Measurements from ENCODE around the gene PDE4B. TPM values are rescaled to one million over a fixed set of nuclear protein-coding genes. Genes with fewer than 3 reads are reported as not detected.
"Not testable (repeated sequence)": the region's sequence is repeated elsewhere in the genome, so short reads cannot be mapped to it uniquely, and the experiment has no call there.

The PDE4B gene
- total RNA-seq, 1 experiment from 2014 or later: 1.4 TPM

DNA sequence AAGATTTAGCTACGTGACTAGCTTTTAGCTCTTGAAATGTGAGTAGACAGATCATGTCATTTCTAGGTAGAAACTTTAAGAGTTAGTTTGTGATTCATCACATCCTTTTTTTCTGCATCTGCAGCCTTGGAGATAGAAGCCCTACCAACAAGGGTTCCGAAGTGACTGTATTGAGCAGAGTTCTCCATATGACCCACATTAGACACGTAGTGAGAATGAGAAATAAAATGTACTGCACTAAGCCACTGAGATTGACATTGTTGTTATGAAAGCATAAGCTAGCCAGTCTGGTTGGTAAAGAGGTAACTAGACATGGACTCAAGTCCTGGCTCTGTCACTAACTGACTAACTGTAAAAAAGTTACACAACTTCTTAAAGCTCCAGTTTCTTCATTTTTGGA is 296.1 kb downstream of the PDE4B start:
- CTCF ChIA-PET: no interaction called here
- H3K79me2 ChIP-seq (ENCODE audit: low read length): no peaks in the 10 kb centered on the region
- H3K9ac ChIP-seq (ENCODE audit: low read length): no peak overlapping the region
- POLR2A ChIA-PET (ENCODE audit: unreplicated experiment): no interaction called here
- no peaks in the 10 kb centered on the region for H3K36me3 ChIP-seq (ENCODE audit: low read depth, low read length)
- no peaks in the 10 kb centered on the region for H3K4me1 ChIP-seq (ENCODE audit: insufficient read depth, low read length)
- 0 out of 2 replicates have a peak, but pooled peaks cover 1% of the 10 kb centered on the region for H4K20me1 ChIP-seq (ENCODE audit: low read length)
- H3K9me3 ChIP-seq (ENCODE audit: low read length): no peaks in the 10 kb centered on the region
- no peaks in the 10 kb centered on the region for H3F3A ChIP-seq (ENCODE audit: low read length, unreplicated experiment)
- H3K4me2 ChIP-seq (ENCODE audit: low read length): no peak overlapping the region
- no peak for DNase-seq
- peaks cover 63% of the 10 kb centered on the region for H3K27me3 ChIP-seq (ENCODE audit: low read length)
- H3K27ac ChIP-seq (ENCODE audit: low read length): no peak overlapping the region
- ATAC-seq: no peak
- no peak overlapping the region for H3K4me3 ChIP-seq (ENCODE audit: low read length)
- intact Hi-C loops (cut with micrococcal nuclease): no loop called here
- BruUV-seq (replicated peaks): no TSS peak
- no peak for TF ChIP-seq EZH2phosphoT487 (IDR thresholded peaks at IDR 0.05; ENCODE audit: borderline replicate concordance, low read length)
- TF ChIP-seq EZH2 (IDR thresholded peaks at IDR 0.05; ENCODE audit: low read length, unreplicated experiment): no peak
- H3K9me2 ChIP-seq (replicated peaks; ENCODE audit: low read length): no peaks in the 10 kb centered on the region
- H2AFZ ChIP-seq (ENCODE audit: low read length): no peak overlapping the region

DNA sequence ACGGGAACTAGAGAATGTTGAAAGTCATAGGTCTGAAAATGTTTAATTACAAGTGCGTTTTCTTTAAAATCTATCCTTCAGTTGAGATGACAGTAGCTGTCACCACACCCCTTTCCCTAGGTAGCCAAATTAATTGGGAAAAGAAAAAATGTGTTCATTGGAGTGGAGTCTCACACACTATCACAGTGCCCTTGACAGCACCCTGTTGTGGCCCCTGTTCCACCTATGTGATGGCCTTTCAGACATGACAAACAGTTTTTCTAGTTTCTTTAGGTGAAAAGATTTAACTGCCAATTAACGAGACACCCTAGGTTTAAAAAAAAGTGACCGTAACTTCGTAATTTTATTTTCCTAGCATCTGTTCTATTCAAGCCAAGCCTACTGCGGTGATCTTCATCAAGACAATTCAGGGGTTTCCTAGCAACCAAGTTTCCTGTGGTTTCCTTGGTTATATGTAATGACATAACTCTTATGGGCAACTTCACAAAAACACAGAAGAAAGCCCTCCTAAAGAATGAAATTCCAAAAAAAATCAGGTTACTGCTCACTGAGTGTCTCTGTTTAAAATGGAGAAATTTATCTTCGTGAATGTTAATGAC is 298.3 kb downstream of the PDE4B start:
- Histone ChIP-seq H3K79me2 (ENCODE audit: low read length) (no peaks in the 10 kb centered on the region), H3K4me1 (ENCODE audit: insufficient read depth, low read length) (no peaks in the 10 kb centered on the region), H3F3A (ENCODE audit: low read length, unreplicated experiment) (no peaks in the 10 kb centered on the region), H3K9me2 (replicated peaks; ENCODE audit: low read length) (no peaks in the 10 kb centered on the region), H4K20me1 (ENCODE audit: low read length) (no peaks in the 10 kb centered on the region), H3K4me3 (ENCODE audit: low read length) (no peak overlapping the region), H3K36me3 (ENCODE audit: low read depth, low read length) (no peaks in the 10 kb centered on the region), H3K9ac (ENCODE audit: low read length) (no peak overlapping the region), H2AFZ (ENCODE audit: low read length) (no peak overlapping the region), H3K4me2 (ENCODE audit: low read length) (no peak overlapping the region), H3K27ac (ENCODE audit: low read length) (no peak overlapping the region), H3K9me3 (ENCODE audit: low read length) (no peaks in the 10 kb centered on the region), H3K27me3 (ENCODE audit: low read length) (peaks cover 50% of the 10 kb centered on the region)
- CTCF ChIA-PET: no interaction called here
- intact Hi-C loops (cut with micrococcal nuclease): no loop called here
- ATAC-seq: no peak
- POLR2A ChIA-PET (ENCODE audit: unreplicated experiment): no interaction called here
- no TSS peak for BruUV-seq (replicated peaks)
- no peak for DNase-seq
- TF ChIP-seq EZH2 (IDR thresholded peaks at IDR 0.05; ENCODE audit: low read length, unreplicated experiment): no peak
- TF ChIP-seq CTCF (conservative IDR thresholded peaks at IDR 0.05; ENCODE audit: low read depth, low read length): no peak
- TF ChIP-seq EZH2phosphoT487 (IDR thresholded peaks at IDR 0.05; ENCODE audit: borderline replicate concordance, low read length): no peak

DNA sequence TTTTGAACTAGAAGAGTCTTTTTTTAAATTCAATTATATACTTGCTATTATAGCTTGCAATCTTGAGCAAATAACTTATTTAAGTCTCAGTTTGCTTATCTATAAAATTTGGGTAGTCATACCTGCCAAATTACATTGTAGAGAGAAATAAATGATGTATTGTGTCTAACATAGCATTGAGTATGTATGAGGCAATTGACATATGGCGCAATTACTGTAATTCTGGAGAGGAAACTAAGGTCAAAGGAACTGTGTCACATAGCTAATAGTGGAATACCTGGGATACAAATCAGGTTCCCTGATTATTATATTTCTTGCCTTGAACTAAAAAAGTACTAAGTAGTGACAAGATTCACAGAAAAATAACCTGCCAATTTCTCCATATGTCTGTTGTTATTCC is 302.5 kb downstream of the PDE4B start:
- H2AFZ ChIP-seq (ENCODE audit: low read length): no peak overlapping the region
- DNase-seq: no peak
- intact Hi-C loops (cut with micrococcal nuclease): no loop called here
- H4K20me1 ChIP-seq (ENCODE audit: low read length): no peaks in the 10 kb centered on the region
- ATAC-seq: no peak
- no TSS peak for BruUV-seq (replicated peaks)
- H3K36me3 ChIP-seq (ENCODE audit: low read depth, low read length): no peaks in the 10 kb centered on the region
- no peak overlapping the region for H3K4me2 ChIP-seq (ENCODE audit: low read length)
- no peaks in the 10 kb centered on the region for H3K9me3 ChIP-seq (ENCODE audit: low read length)
- H3K27ac ChIP-seq (ENCODE audit: low read length): no peak overlapping the region
- H3K27me3 ChIP-seq (ENCODE audit: low read length): peaks cover 36% of the 10 kb centered on the region
- CTCF ChIA-PET: no interaction called here
- H3F3A ChIP-seq (ENCODE audit: low read length, unreplicated experiment): no peaks in the 10 kb centered on the region
- H3K4me1 ChIP-seq (ENCODE audit: insufficient read depth, low read length): no peaks in the 10 kb centered on the region
- POLR2A ChIA-PET (ENCODE audit: unreplicated experiment): no interaction called here
- no peaks in the 10 kb centered on the region for H3K79me2 ChIP-seq (ENCODE audit: low read length)
- no peaks in the 10 kb centered on the region for H3K9me2 ChIP-seq (replicated peaks; ENCODE audit: low read length)
- no peak overlapping the region for H3K9ac ChIP-seq (ENCODE audit: low read length)
- no peak for TF ChIP-seq CTCF (conservative IDR thresholded peaks at IDR 0.05; ENCODE audit: low read depth, low read length)
- no peak for TF ChIP-seq EZH2phosphoT487 (IDR thresholded peaks at IDR 0.05; ENCODE audit: borderline replicate concordance, low read length)
- no peak for TF ChIP-seq EZH2 (IDR thresholded peaks at IDR 0.05; ENCODE audit: low read length, unreplicated experiment)
- no peak overlapping the region for H3K4me3 ChIP-seq (ENCODE audit: low read length)

DNA sequence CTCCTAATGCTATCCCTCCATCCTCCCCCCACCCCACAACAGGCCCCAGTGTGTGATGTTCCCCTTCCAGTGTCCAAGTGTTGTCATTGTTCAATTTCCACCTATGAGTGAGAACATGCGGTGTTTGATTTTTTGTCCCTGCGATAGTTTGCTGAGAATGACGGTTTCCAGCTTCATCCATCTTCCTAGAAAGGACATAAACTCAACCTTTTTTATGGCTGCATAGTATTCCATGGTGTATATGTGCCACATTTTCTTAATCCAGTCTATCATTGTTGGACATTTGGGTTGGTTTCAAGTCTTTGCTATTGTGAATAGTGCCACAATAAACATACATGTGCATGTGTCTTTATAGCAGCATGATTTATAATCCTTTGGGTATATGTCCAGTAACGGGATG is 308.3 kb downstream of the PDE4B start:
- H3K4me3 ChIP-seq (ENCODE audit: low read length); DNase-seq; H3K9ac ChIP-seq (ENCODE audit: low read length); H2AFZ ChIP-seq (ENCODE audit: low read length); BruUV-seq (replicated peaks); H3F3A ChIP-seq (ENCODE audit: low read length, unreplicated experiment); H3K27ac ChIP-seq (ENCODE audit: low read length); H3K4me1 ChIP-seq (ENCODE audit: insufficient read depth, low read length); H4K20me1 ChIP-seq (ENCODE audit: low read length); H3K4me2 ChIP-seq (ENCODE audit: low read length); POLR2A ChIA-PET (ENCODE audit: unreplicated experiment); H3K79me2 ChIP-seq (ENCODE audit: low read length); CTCF ChIA-PET; H3K27me3 ChIP-seq (ENCODE audit: low read length); H3K36me3 ChIP-seq (ENCODE audit: low read depth, low read length); ATAC-seq; H3K9me2 ChIP-seq (replicated peaks; ENCODE audit: low read length); H3K9me3 ChIP-seq (ENCODE audit: low read length); intact Hi-C loops (cut with micrococcal nuclease): not testable (repeated sequence)

DNA sequence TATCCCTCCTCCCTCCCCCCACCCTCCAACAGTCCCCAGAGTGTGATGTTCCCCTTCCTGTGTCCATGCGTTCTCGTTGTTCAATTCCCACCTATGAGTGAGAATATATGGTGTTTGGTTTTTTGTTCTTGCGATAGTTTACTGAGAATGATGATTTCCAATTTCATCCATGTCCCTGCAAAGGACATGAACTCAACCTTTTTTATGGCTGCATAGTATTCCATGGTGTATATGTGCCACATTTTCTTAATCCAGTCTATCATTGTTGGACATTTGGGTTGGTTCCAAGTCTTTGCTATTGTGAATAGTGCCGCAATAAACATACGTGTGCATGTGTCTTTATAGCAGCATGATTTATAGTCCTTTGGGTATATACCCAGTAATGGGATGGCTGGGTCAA is 311.4 kb downstream of the PDE4B start:
- H3K9ac ChIP-seq (ENCODE audit: low read length); H3K27me3 ChIP-seq (ENCODE audit: low read length); H3K4me1 ChIP-seq (ENCODE audit: insufficient read depth, low read length); ATAC-seq; H3K36me3 ChIP-seq (ENCODE audit: low read depth, low read length); POLR2A ChIA-PET (ENCODE audit: unreplicated experiment); H3K79me2 ChIP-seq (ENCODE audit: low read length); CTCF ChIA-PET; DNase-seq; H3F3A ChIP-seq (ENCODE audit: low read length, unreplicated experiment); H3K9me3 ChIP-seq (ENCODE audit: low read length); H3K9me2 ChIP-seq (replicated peaks; ENCODE audit: low read length); H2AFZ ChIP-seq (ENCODE audit: low read length); H3K4me2 ChIP-seq (ENCODE audit: low read length); H3K4me3 ChIP-seq (ENCODE audit: low read length); intact Hi-C loops (cut with micrococcal nuclease); H4K20me1 ChIP-seq (ENCODE audit: low read length); H3K27ac ChIP-seq (ENCODE audit: low read length); BruUV-seq (replicated peaks): not testable (repeated sequence)

All from PC-3 (cell line).